ENCODE data around the gene BNIP3.

BNIP3 gene

GRCh38 chr10:131929122-131929845 lies 52.4 kb downstream of the BNIP3 start:
- H3K4me3 ChIP-seq (ENCODE audit: low read depth, low read length), result no peak overlapping the region
- TF ChIP-seq CTCF (IDR thresholded peaks at IDR 0.05; ENCODE audit: borderline replicate concordance, insufficient read depth, low read depth, low read length), result no peak

- H3K4me3 ChIP-seq (ENCODE audit: low read depth, low read length), result no peak overlapping the region
- TF ChIP-seq CTCF (IDR thresholded peaks at IDR 0.05; ENCODE audit: borderline replicate concordance, insufficient read depth, low read depth, low read length), result no peak
These were observed 53.3 kb downstream of the BNIP3 start for GRCh38 chr10:131928248-131929095.

GRCh38 chr10:131926743-131927595 lies 54.8 kb downstream of the BNIP3 start:
- no peak overlapping the region for H3K4me3 ChIP-seq (ENCODE audit: low read depth, low read length)

GRCh38 chr10:131926253-131926652 lies 55.5 kb downstream of the BNIP3 start:
- H3K4me3 ChIP-seq (ENCODE audit: low read depth, low read length), result no peak overlapping the region
- no peak for TF ChIP-seq CTCF (IDR thresholded peaks at IDR 0.05; ENCODE audit: borderline replicate concordance, insufficient read depth, low read depth, low read length)

More at GRCh38 chr10:131926743-131927595, 54.8 kb downstream of the BNIP3 start:
- no peak for TF ChIP-seq CTCF (IDR thresholded peaks at IDR 0.05; ENCODE audit: borderline replicate concordance, insufficient read depth, low read depth, low read length)

- TF ChIP-seq CTCF (IDR thresholded peaks at IDR 0.05; ENCODE audit: borderline replicate concordance, insufficient read depth, low read depth, low read length), result no peak
These were observed 56.0 kb downstream of the BNIP3 start for GRCh38 chr10:131925716-131926115.

GRCh38 chr10:131925011-131925649 lies 56.6 kb downstream of the BNIP3 start:
- no peak overlapping the region for H3K4me3 ChIP-seq (ENCODE audit: low read depth, low read length)
- TF ChIP-seq CTCF (IDR thresholded peaks at IDR 0.05; ENCODE audit: borderline replicate concordance, insufficient read depth, low read depth, low read length), result no peak

More at GRCh38 chr10:131925716-131926115, 56.0 kb downstream of the BNIP3 start:
- H3K4me3 ChIP-seq (ENCODE audit: low read depth, low read length), result no peak overlapping the region
